MCF 10A (cell line): ENCODE results near the gene ST3GAL3. TPM values are rescaled to one million over a fixed set of nuclear protein-coding genes. Genes with fewer than 3 reads are reported as not detected.

Source experiments
- BruUV-seq: library from RNA; stranded (reverse); fragments of 400-500 nt; replicated peaks from 2 replicates; lab custom pipeline; 2021; lab: Mats Ljungman, UMichigan
- CTCF ChIA-PET: fragments of 300-600 bp; sonication (Branson Sonifier 250); formaldehyde crosslinking; extraction: SDS; loops from one replicate; lab custom pipeline; 2021; ENCODE audit warnings: antibody characterized with exemption, inconsistent platforms; lab: Yijun Ruan, JAX
- POLR2A ChIA-PET: fragments of 300-600, 350-650 bp; sonication (Branson Sonifier 250); formaldehyde crosslinking; extraction: SDS; loops from one replicate; lab custom pipeline; 2020; ENCODE audit warnings: antibody characterized with exemption, inconsistent platforms; lab: Yijun Ruan, JAX
- DNase-seq: peaks from one replicate; pipeline ENCODE4 v3.0.0-alpha.2; 2018; ENCODE audit not compliant: unreplicated experiment
- H3K27ac Mint-ChIP-seq: one replicate; pipeline ENCODE4 v1.8.0; 2022; ENCODE audit warnings: mild to moderate bottlenecking, low read depth, mixed read lengths; ENCODE audit not compliant: unreplicated experiment
- H3K27me3 Mint-ChIP-seq: one replicate; pipeline ENCODE4 v1.8.0; 2022; ENCODE audit warnings: mixed read lengths; ENCODE audit not compliant: insufficient read depth, unreplicated experiment
- H3K36me3 Mint-ChIP-seq: one replicate; pipeline ENCODE4 v1.8.0; 2022; ENCODE audit warnings: mild to moderate bottlenecking, moderate library complexity, mixed read lengths; ENCODE audit not compliant: insufficient read depth, unreplicated experiment
- H3K4me1 Mint-ChIP-seq: one replicate; pipeline ENCODE4 v1.8.0; 2022; ENCODE audit warnings: mixed read lengths; ENCODE audit not compliant: insufficient read depth, unreplicated experiment
- H3K4me3 Mint-ChIP-seq: one replicate; pipeline ENCODE4 v1.8.0; 2022; ENCODE audit warnings: mild to moderate bottlenecking, moderate library complexity, mixed read lengths; ENCODE audit not compliant: unreplicated experiment
- H3K9me3 Mint-ChIP-seq: one replicate; pipeline ENCODE4 v1.8.0; 2022; ENCODE audit warnings: mixed read lengths; ENCODE audit not compliant: unreplicated experiment
- intact Hi-C: fragments of 100-400 bp; cut with micrococcal nuclease; formaldehyde crosslinking; loops from 2 replicates; pipeline ENCODE4 v1.14.1; 2022
- total RNA-seq: library from RNA; stranded (reverse); gene quantifications from 2 replicates; pipeline ENCODE4 v1.2.3, GENCODE V29; 2022
- TF ChIP-seq, protein P1 (sequence below): fragments of 200-600 bp; IDR thresholded peaks from one replicate; pipeline ENCODE4 v1.8.0; 2022; ENCODE audit warnings: antibody characterized with exemption, mild to moderate bottlenecking; ENCODE audit not compliant: unreplicated experiment

ST3GAL3 gene
- total RNA-seq, 1 experiment from 2014 or later: 24.2 TPM

DNA sequence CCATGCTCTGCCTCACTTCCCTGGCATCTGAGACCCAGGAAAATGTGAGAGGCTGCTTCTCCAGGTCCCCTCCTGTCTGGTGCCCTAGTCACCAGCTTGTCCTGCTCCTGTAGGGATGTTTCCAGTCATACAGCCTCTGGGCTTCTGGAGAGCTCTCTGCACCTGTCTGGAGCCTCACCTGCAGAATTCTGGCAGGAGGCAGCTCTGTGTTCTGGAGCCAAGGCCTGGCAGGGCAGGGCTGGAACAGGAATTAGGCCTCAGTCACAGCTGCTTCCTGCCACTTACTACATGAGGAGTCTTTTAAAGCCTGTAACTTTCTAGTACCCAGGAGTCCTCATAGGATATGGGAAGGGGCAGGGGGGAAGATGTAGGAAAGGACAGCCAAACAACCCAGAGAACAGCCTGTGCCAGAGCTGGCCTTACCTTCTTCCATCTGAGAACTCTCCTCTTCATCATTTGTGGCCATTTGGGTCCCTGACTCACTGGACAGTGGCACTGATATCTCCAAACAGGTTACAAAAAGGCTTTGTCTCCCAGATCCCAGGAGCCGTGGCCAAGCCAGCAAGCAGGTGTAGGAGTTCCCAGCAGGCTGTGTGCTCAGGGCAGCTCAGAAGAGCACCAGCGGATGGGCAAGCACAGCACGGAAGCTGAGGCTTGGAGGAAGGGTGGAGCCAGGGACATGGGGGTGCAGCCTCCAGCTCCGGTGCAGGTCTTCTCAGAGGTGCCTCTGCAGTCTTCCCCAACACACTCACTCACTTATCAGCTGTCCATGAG, 194.9 kb downstream of the ST3GAL3 start:
- TF ChIP-seq, protein P1, sequence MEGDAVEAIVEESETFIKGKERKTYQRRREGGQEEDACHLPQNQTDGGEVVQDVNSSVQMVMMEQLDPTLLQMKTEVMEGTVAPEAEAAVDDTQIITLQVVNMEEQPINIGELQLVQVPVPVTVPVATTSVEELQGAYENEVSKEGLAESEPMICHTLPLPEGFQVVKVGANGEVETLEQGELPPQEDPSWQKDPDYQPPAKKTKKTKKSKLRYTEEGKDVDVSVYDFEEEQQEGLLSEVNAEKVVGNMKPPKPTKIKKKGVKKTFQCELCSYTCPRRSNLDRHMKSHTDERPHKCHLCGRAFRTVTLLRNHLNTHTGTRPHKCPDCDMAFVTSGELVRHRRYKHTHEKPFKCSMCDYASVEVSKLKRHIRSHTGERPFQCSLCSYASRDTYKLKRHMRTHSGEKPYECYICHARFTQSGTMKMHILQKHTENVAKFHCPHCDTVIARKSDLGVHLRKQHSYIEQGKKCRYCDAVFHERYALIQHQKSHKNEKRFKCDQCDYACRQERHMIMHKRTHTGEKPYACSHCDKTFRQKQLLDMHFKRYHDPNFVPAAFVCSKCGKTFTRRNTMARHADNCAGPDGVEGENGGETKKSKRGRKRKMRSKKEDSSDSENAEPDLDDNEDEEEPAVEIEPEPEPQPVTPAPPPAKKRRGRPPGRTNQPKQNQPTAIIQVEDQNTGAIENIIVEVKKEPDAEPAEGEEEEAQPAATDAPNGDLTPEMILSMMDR: no peak
- no peaks in the 10 kb centered on the region for H3K27me3 Mint-ChIP-seq
- no TSS peak for BruUV-seq
- H3K4me1 Mint-ChIP-seq: peaks cover 4% of the 10 kb centered on the region
- H3K9me3 Mint-ChIP-seq: no peaks in the 10 kb centered on the region
- ChIA-PET POLR2A (interaction anchor here (0.7 to 1.4 kb wide), 4 partner anchors 13 to 121 kb away, joined by 3 to 5 read pairs (median 4); no protein-coding TSS in a partner anchor), CTCF (interaction anchor here (0.5 to 1.5 kb wide), 4 partner anchors 32 to 285 kb away, joined by 3 to 4 read pairs (median 3); no protein-coding TSS in a partner anchor)
- H3K4me3 Mint-ChIP-seq: no peak overlapping the region
- H3K36me3 Mint-ChIP-seq: peaks cover 10% of the 10 kb centered on the region
- DNase-seq: no peak
- no peak overlapping the region for H3K27ac Mint-ChIP-seq
- intact Hi-C loops: no loop called here

DNA sequence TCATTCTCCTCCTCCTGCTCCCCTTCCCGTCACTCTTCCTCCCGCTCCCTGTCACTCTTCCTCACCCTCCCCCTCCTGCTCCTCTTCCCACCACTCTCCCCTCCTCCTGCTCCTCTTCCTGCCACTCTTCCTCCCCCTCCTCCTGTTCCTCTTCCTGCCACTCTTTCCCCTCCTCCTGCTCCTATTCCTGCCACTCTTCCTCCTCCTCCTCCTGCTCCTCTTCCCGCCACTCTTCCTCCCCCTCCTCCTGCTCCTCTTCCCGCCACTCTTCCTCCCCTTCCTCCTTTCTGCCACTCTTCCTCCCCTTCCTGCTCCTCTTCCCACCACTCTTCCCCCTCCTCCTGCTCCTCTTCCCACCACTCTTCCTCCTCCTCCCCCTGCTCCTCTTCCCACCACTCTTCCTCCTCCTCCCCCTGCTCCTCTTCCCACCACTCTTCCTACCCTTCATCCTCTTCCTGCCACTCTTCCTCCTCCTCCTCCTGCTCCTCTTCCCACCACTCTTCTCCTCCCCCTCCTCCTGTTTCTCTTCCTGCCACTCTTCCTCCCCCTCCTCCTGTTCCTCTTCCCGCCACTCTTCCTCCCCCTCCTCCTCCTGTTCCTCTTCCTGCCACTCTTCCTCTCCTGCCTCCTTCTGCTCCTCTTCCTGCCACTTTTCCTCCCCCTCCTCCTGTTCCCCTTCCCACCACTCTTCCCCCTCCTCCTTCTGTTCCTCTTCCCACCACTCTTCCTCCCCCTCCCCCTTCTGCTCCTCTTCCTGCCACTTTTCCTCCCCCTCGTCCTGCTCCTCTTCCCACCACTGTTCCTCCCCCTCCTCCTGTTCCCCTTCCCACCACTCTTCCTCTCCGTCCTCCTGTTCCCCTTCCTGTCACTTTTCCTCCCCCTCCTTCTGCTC, 197.6 kb downstream of the ST3GAL3 start:
- no peak overlapping the region for H3K4me3 Mint-ChIP-seq
- H3K36me3 Mint-ChIP-seq: peaks cover 16% of the 10 kb centered on the region
- H3K27ac Mint-ChIP-seq: no peak overlapping the region
- DNase-seq: no peak
- no peaks in the 10 kb centered on the region for H3K27me3 Mint-ChIP-seq
- ChIA-PET POLR2A (no interaction called here), CTCF (no interaction called here)
- no peaks in the 10 kb centered on the region for H3K9me3 Mint-ChIP-seq
- H3K4me1 Mint-ChIP-seq: no peaks in the 10 kb centered on the region
- TF ChIP-seq, protein P1: no peak
- no TSS peak for BruUV-seq
- intact Hi-C loops: no loop called here

DNA sequence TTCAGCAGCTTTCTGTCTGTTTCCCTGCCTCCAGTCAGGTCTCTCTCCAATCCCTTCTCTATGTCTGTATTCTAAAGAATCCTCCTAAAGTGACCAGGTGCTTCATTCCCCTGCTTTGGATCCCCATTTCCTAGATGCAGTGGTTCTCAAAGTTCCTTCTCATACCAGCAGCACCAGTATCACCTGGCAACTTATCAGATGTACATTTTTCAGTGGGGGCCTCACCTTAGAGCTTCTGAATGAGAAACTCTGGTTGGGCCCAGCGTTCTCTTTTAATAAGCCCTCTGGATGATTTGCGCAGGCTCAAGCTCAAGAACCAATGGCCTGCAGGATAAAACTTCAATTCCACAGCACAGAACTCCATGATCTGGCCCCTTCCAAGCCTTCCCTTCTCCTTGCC, 200.9 kb downstream of the ST3GAL3 start:
- POLR2A ChIA-PET: no interaction called here
- Mint-ChIP-seq H3K27ac (no peak overlapping the region), H3K4me1 (peaks cover 14% of the 10 kb centered on the region), H3K36me3 (peaks cover 6% of the 10 kb centered on the region), H3K9me3 (no peaks in the 10 kb centered on the region), H3K27me3 (no peaks in the 10 kb centered on the region), H3K4me3 (no peak overlapping the region)
- TF ChIP-seq, protein P1: no peak
- no peak for DNase-seq
- CTCF ChIA-PET: interaction anchor here (0.7 to 0.9 kb wide), 2 partner anchors 145 to 399 kb away, joined by 3 to 4 read pairs; no protein-coding TSS in a partner anchor
- intact Hi-C loops: no loop called here
- no TSS peak for BruUV-seq

DNA sequence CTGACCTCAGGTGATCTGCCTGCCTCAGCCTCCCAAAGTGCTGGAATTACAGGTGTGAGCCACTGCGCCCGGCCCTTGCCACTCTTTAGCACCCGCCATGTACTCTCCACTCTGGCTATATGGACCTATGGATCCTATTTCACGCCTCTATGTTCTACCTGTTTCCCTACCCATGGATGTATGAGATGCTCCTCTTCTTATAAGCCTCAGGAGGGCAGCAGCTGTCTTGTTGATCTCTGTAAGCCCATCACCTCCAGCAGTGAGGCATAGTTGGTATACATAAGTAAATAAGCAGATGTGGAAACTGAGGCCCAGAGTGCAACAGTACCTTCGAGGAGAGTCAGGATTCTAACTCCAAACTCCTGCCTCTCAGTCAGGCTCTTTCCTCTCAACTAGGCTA, 201.5 kb downstream of the ST3GAL3 start:
- intact Hi-C loops: loop anchor here (1.0 kb wide), 1 partner anchor 25 kb away; no protein-coding TSS in a partner anchor
- TF ChIP-seq, protein P1: no peak
- ChIA-PET CTCF (no interaction called here), POLR2A (no interaction called here)
- H3K9me3 Mint-ChIP-seq: no peaks in the 10 kb centered on the region
- peak; percentile 16 for DNase-seq
- H3K27me3 Mint-ChIP-seq: no peaks in the 10 kb centered on the region
- no peak overlapping the region for H3K4me3 Mint-ChIP-seq
- BruUV-seq: no TSS peak
- no peak overlapping the region for H3K27ac Mint-ChIP-seq
- H3K4me1 Mint-ChIP-seq: peaks cover 14% of the 10 kb centered on the region
- H3K36me3 Mint-ChIP-seq: peaks cover 6% of the 10 kb centered on the region
